Stimulated activated memory B cell treated with anti-CD40 and anti-IgM and Interleukin-4, amounts not matched to agents 10 μg/mL and 1 μg/mL and 100 μg/mL, for 72 hours (primary cell): ENCODE measurements around the gene CACNA1H.
"Not testable (repeated sequence)": the region's sequence is repeated elsewhere in the genome, so short reads cannot be mapped to it uniquely, and the experiment has no call there.

Experiments used
- ATAC-seq: fragments of 150-1000 bp; cut with Tn5 transposase; 2 replicates; pipeline ENCODE4 v1.10.0; 2021
- H3K27ac Mint-ChIP-seq: one replicate; pipeline ENCODE4 v1.8.0; 2022; ENCODE audit warnings: mild to moderate bottlenecking, mixed read lengths
- H3K27me3 Mint-ChIP-seq: one replicate; pipeline ENCODE4 v1.8.0; 2022; ENCODE audit warnings: mixed read lengths
- H3K36me3 Mint-ChIP-seq: one replicate; pipeline ENCODE4 v1.8.0; 2022; ENCODE audit warnings: mixed read lengths
- H3K4me1 Mint-ChIP-seq: one replicate; pipeline ENCODE4 v1.8.0; 2022; ENCODE audit warnings: mixed read lengths
- H3K4me3 Mint-ChIP-seq: one replicate; pipeline ENCODE4 v1.8.0; 2022; ENCODE audit warnings: mild to moderate bottlenecking, moderate library complexity, mixed read lengths
- H3K9me3 Mint-ChIP-seq: one replicate; pipeline ENCODE4 v1.8.0; 2022; ENCODE audit warnings: mixed read lengths

CACNA1H gene

DNA sequence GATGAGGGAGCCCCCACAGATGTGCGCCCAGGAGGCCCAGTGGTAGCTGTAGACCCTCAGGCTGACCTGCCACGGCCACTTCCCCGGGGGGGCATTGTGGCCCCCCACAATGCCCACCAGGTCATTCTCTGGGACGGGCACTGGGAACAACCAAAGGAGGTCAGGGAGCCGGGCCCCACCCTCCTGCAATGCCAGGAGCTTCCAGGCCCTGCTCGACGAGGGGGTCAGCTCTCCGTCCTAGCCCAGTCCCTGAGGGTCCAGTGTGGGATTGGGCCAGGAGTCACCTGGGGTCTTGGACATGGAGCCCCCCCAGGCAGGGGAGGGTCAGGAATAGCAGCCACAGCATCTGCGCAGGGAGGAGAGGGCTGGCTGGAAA, 109.9 kb downstream of the CACNA1H start:
- no peaks in the 10 kb centered on the region for H3K36me3 Mint-ChIP-seq
- H3K27ac Mint-ChIP-seq: no peak overlapping the region
- peaks cover 5% of the 10 kb centered on the region for H3K9me3 Mint-ChIP-seq
- H3K27me3 Mint-ChIP-seq: peaks cover 57% of the 10 kb centered on the region
- H3K4me1 Mint-ChIP-seq: peaks cover 8% of the 10 kb centered on the region
- no peak overlapping the region for H3K4me3 Mint-ChIP-seq
- no peak for ATAC-seq

DNA sequence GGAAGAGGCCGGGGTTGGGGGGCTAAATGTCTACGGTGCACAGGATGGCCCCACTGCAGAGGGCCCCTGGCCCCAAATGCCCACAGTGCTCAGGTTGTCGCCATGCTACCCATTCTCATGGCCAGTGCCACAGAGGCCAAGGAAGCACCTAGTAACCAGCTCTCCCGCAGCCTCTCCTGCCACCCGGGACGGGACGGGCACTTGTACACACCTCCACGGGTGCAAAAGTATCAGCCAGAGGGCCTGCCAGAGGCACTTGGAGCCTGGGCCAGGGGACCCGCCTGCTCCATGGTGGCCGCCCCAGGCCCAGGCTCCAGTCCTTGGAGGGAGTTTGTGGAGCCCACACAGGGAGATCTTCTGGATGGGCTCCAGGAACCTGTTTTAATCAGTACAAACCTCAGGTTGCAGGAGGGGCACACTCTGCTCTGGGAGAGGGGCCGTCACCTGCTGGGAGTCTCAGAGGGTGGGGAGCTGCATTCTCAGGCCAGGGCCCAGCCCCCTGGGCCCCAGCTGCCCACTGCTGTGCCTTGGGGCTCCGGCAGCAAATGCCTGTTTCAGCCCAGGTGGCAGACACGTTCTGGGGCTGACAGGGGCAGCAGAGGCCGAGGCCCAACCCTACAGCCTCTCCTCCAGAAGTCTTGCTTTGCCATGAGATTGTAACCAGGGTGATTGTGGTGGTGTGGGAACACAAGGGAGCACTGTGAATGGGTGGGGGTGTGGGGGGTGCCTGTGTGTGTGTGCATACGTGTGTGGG, 110.9 kb downstream of the CACNA1H start:
- Mint-ChIP-seq H3K27me3 (peaks cover 48% of the 10 kb centered on the region), H3K27ac (no peak overlapping the region), H3K9me3 (peaks cover 5% of the 10 kb centered on the region), H3K4me1 (peaks cover 6% of the 10 kb centered on the region), H3K4me3 (no peak overlapping the region), H3K36me3 (no peaks in the 10 kb centered on the region)
- no peak for ATAC-seq

GRCh38 chr16:1264345-1265089, 111.6 kb downstream of the CACNA1H start:
- Mint-ChIP-seq H3K36me3 (no peaks in the 10 kb centered on the region), H3K4me3 (no peak overlapping the region), H3K27ac (no peak overlapping the region), H3K9me3 (peaks cover 5% of the 10 kb centered on the region), H3K27me3 (peaks cover 42% of the 10 kb centered on the region), H3K4me1 (no peaks in the 10 kb centered on the region)
- ATAC-seq: no peak

- Mint-ChIP-seq H3K36me3 (no peaks in the 10 kb centered on the region), H3K4me3 (no peak overlapping the region), H3K27ac (no peak overlapping the region), H3K4me1 (no peaks in the 10 kb centered on the region), H3K27me3 (peaks cover 45% of the 10 kb centered on the region), H3K9me3 (peaks cover 5% of the 10 kb centered on the region)
- no peak for ATAC-seq
These were observed 112.3 kb downstream of the CACNA1H start for GRCh38 chr16:1265090-1265630.

- Mint-ChIP-seq H3K36me3 (no peaks in the 10 kb centered on the region), H3K4me1 (no peaks in the 10 kb centered on the region), H3K27ac (no peak overlapping the region), H3K9me3 (peaks cover 5% of the 10 kb centered on the region), H3K4me3 (no peak overlapping the region), H3K27me3 (peaks cover 45% of the 10 kb centered on the region)
- no peak for ATAC-seq
These were observed 112.9 kb downstream of the CACNA1H start for GRCh38 chr16:1265826-1266225.

DNA sequence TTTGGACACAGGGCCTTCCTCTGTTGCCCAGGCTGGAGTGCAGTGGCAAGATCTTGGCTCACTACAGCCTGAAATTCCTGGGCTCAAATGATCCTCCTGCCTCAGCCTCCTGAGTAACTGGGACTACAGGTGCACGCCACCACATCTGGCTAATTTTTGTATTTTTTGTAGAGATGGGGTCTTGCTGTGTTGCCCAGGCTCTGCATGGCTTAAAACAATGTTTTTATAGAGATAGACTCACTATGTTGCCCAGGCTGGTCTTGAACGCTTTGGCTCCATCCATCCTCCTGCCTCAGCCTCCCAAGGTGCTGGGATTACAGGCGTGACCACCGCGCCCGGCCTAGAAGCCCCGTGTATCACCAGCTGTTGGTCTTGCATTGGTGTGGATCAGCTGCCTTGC, 116.5 kb downstream of the CACNA1H start:
- not testable (repeated sequence) for H3K4me3 Mint-ChIP-seq, ATAC-seq, H3K4me1 Mint-ChIP-seq, H3K9me3 Mint-ChIP-seq, H3K27ac Mint-ChIP-seq, H3K36me3 Mint-ChIP-seq
- peaks cover 48% of the 10 kb centered on the region for H3K27me3 Mint-ChIP-seq

GRCh38 chr16:1271380-1271723, 118.4 kb downstream of the CACNA1H start:
- H3K4me3 Mint-ChIP-seq: no peak overlapping the region
- no peaks in the 10 kb centered on the region for H3K9me3 Mint-ChIP-seq
- H3K27ac Mint-ChIP-seq: no peak overlapping the region
- H3K27me3 Mint-ChIP-seq: peaks cover 62% of the 10 kb centered on the region
- H3K36me3 Mint-ChIP-seq: no peaks in the 10 kb centered on the region
- no peaks in the 10 kb centered on the region for H3K4me1 Mint-ChIP-seq
- no peak for ATAC-seq
